A673 (cell line): ENCODE results near the gene TIAL1. TPM values are rescaled to one million over a fixed set of nuclear protein-coding genes. Genes with fewer than 3 reads are reported as not detected.
A peak's percentile ranks its signal among the peaks of the same experiment; 100 is the strongest.

Source experiments
- BruUV-seq: library from RNA; stranded (reverse); fragments of 400-500 nt; replicated peaks from 2 replicates; lab custom pipeline; 2021; lab: Mats Ljungman, UMichigan
- CTCF ChIA-PET: fragments of 300-600 bp; sonication (Branson Sonifier 250); formaldehyde crosslinking; loops from one replicate; lab custom pipeline; 2022; ENCODE audit warnings: antibody characterized with exemption; lab: Charles Lee
- POLR2A ChIA-PET: fragments of 300-600 bp; sonication (Branson Sonifier 250); formaldehyde crosslinking; loops from one replicate; lab custom pipeline; 2022; ENCODE audit warnings: antibody characterized with exemption; ENCODE audit not compliant: low non-redundant PET; lab: Charles Lee
- DNase-seq: peaks from one replicate; pipeline ENCODE4 v3.0.0-alpha.2; 2015; ENCODE audit warnings: low spot score
- H3K27ac ChIP-seq: fragments of 200-600 bp; sonication (generic); 2 replicates; pipeline ENCODE4 v1.5.1; 2016; ENCODE audit warnings: mixed run types, low read depth, mild to moderate bottlenecking, mixed read lengths, antibody characterized with exemption, low read length; ENCODE audit not compliant: poor library complexity, severe bottlenecking
- H3K27me3 ChIP-seq: fragments of 200-600 bp; sonication (generic); replicated peaks from 2 replicates; pipeline ENCODE4 v1.6.1; 2017; ENCODE audit warnings: mixed run types, low read depth, mild to moderate bottlenecking, mixed read lengths, antibody characterized with exemption, low read length; ENCODE audit not compliant: insufficient read depth, poor library complexity
- H3K36me3 ChIP-seq: fragments of 200-600 bp; sonication (generic); 2 replicates; pipeline ENCODE4 v1.6.1; 2016; ENCODE audit warnings: mixed run types, mild to moderate bottlenecking, mixed read lengths, antibody characterized with exemption, low read length; ENCODE audit not compliant: insufficient read depth, poor library complexity, severe bottlenecking
- H3K4me1 ChIP-seq: fragments of 200-600 bp; sonication (generic); 2 replicates; pipeline ENCODE4 v1.6.1; 2017; ENCODE audit warnings: mixed run types, mild to moderate bottlenecking, mixed read lengths, antibody characterized with exemption, low read length; ENCODE audit not compliant: insufficient read depth, poor library complexity, severe bottlenecking
- H3K4me3 ChIP-seq: fragments of 200-600 bp; sonication (generic); 2 replicates; pipeline ENCODE4 v1.5.1; 2016; ENCODE audit warnings: low read depth, mixed run types, mild to moderate bottlenecking, mixed read lengths, low read length; ENCODE audit not compliant: poor library complexity, severe bottlenecking
- H3K9me3 ChIP-seq: fragments of 200-600 bp; sonication (generic); 2 replicates; pipeline ENCODE4 v1.6.1; 2016; ENCODE audit warnings: mixed run types, low read depth, mild to moderate bottlenecking, mixed read lengths, antibody characterized with exemption, low read length; ENCODE audit not compliant: poor library complexity, severe bottlenecking
- EZH2 ChIP-seq: fragments of 200-600 bp; sonication (generic); IDR thresholded peaks from 2 replicates; pipeline ENCODE4 v1.6.1; 2017; ENCODE audit warnings: borderline replicate concordance, low read depth, mild to moderate bottlenecking, mixed read lengths, antibody characterized with exemption, low read length; ENCODE audit not compliant: poor library complexity, severe bottlenecking
- intact Hi-C: fragments of 100-400 bp; cut with micrococcal nuclease; formaldehyde crosslinking; loops from one replicate; pipeline ENCODE4 v1.10.0; 2022; ENCODE audit not compliant: unreplicated experiment
- total RNA-seq: library from RNA; stranded (reverse); gene quantifications from 2 replicates; pipeline ENCODE4 v1.2.3, GENCODE V29; 2021
- TF ChIP-seq, protein P1 (sequence below): fragments of 300-800, 200-600 bp; sonication (generic); conservative IDR thresholded peaks from 2 replicates; pipeline ENCODE4 v1.5.1; 2017; ENCODE audit warnings: low read depth, mild to moderate bottlenecking, antibody characterized with exemption, low read length, moderate library complexity, mixed read lengths

The TIAL1 gene
- total RNA-seq, 1 experiment from 2014 or later, result 199 TPM

DNA sequence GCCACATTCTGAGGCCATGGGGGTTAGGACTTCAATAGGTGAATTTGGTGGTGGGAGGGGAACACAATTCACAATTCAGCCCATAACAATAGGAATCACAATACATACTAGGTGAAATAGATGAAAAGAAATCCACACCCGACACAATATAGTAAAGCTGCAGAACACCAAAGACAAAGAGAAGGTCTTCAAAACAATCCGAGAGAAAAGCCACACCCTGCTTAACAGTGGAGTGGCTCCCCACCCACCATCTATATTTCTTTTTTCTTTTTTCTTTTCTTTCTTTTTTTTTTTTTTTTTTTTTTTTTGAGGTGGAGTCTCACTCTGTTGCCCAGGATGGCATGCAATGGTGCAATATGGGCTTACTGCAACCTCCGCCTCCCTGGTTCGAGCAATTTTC is 14.7 kb upstream of the TIAL1 start:
- CTCF ChIA-PET, result no interaction called here
- intact Hi-C loops, result no loop called here
- Histone ChIP-seq H3K36me3 (no peaks in the 10 kb centered on the region), H3K27ac (no peak overlapping the region), H3K4me3 (no peak overlapping the region), H3K4me1 (no peaks in the 10 kb centered on the region), H3K9me3 (no peaks in the 10 kb centered on the region), H3K27me3 (no peaks in the 10 kb centered on the region)
- no peak for DNase-seq
- TF ChIP-seq, protein P1, sequence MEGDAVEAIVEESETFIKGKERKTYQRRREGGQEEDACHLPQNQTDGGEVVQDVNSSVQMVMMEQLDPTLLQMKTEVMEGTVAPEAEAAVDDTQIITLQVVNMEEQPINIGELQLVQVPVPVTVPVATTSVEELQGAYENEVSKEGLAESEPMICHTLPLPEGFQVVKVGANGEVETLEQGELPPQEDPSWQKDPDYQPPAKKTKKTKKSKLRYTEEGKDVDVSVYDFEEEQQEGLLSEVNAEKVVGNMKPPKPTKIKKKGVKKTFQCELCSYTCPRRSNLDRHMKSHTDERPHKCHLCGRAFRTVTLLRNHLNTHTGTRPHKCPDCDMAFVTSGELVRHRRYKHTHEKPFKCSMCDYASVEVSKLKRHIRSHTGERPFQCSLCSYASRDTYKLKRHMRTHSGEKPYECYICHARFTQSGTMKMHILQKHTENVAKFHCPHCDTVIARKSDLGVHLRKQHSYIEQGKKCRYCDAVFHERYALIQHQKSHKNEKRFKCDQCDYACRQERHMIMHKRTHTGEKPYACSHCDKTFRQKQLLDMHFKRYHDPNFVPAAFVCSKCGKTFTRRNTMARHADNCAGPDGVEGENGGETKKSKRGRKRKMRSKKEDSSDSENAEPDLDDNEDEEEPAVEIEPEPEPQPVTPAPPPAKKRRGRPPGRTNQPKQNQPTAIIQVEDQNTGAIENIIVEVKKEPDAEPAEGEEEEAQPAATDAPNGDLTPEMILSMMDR, result no peak
- TF ChIP-seq EZH2, result no peak
- no TSS peak for BruUV-seq
- POLR2A ChIA-PET, result no interaction called here

DNA sequence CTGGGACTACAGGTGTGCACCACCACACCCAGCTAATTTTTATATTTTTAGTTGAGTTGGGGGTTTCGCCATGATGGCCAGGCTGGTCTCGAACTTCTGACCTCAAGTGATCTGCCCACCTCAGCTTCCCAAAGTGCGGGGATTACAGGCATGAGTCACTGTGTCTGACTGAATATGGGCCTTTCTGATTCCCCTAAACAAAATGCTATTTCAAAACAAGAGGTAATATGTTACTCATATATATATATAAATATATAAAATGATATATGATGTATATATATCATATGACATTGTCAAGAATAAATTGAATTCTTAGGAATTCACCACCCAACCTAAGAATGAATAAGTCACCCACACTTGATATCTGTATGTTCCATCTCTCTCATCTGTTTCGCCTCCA is 12.8 kb upstream of the TIAL1 start:
- no peak for DNase-seq
- H3K4me3 ChIP-seq, result no peak overlapping the region
- no peaks in the 10 kb centered on the region for H3K9me3 ChIP-seq
- H3K4me1 ChIP-seq, result no peaks in the 10 kb centered on the region
- H3K36me3 ChIP-seq, result no peaks in the 10 kb centered on the region
- CTCF ChIA-PET, result interaction anchor here (0.5 kb wide), 1 partner anchor 384 kb away, joined by 6 read pairs; no protein-coding TSS in a partner anchor
- BruUV-seq, result no TSS peak
- H3K27me3 ChIP-seq, result no peaks in the 10 kb centered on the region
- POLR2A ChIA-PET, result no interaction called here
- intact Hi-C loops, result loop anchor here (5.0 kb wide), 1 partner anchor 248 kb away; no protein-coding TSS in a partner anchor
- no peak overlapping the region for H3K27ac ChIP-seq
- TF ChIP-seq, protein P1, result no peak
- TF ChIP-seq EZH2, result no peak

DNA sequence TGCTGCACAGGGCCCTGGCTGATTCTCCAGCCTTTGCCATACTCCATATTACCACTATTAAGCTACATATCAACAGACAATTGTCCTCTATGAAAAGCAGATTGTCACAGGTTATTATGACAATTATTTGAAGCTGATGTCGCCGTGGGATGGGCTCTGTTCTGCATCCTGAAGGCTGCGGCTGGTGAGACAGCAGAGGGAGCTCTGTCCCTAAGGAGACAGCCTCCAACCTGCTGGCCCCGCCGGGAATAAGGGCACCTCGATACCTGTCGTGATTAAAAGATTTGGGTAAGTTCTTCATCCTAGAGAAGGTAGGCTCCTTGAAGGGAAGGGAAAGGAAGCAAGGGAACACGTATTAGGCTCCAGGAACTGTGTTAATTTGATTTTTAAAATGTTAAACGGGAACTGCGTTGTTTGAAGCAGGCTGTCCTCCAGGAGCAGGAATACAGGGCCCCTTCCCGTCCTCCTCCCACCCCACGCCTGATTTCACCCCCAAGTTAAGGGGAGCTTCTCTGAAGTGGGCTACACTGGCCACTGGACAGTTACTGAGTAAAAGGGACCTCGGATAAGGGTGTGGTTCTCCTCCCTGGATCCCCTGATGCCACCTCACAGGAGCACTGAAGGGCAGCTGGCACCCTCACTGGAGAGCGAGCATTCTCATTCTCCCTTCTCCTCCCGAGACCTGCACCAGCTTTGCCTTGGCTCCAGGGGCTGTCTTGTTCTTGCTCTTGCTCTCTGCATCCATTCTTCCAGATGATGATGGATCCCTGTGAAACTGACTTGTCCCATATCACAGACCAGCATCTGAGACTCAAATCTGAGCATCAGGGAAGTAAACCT is 11.8 kb upstream of the TIAL1 start:
- no peak overlapping the region for H3K27ac ChIP-seq
- TF ChIP-seq EZH2, result no peak
- TF ChIP-seq, protein P1, result peak; percentile 82
- BruUV-seq, result no TSS peak
- DNase-seq, result peak; percentile 45
- H3K4me1 ChIP-seq, result no peaks in the 10 kb centered on the region
- H3K27me3 ChIP-seq, result no peaks in the 10 kb centered on the region
- H3K9me3 ChIP-seq, result no peaks in the 10 kb centered on the region
- intact Hi-C loops, result loop anchor here (5.0 kb wide), 1 partner anchor 249 kb away; no protein-coding TSS in a partner anchor
- H3K4me3 ChIP-seq, result no peak overlapping the region
- POLR2A ChIA-PET, result no interaction called here
- CTCF ChIA-PET, result interaction anchor here (0.5 to 0.6 kb wide), 5 partner anchors 13 to 495 kb away, joined by 3 to 6 read pairs (median 3); no protein-coding TSS in a partner anchor
- H3K36me3 ChIP-seq, result no peaks in the 10 kb centered on the region
